GM23248 (cell line): ENCODE measurements around the gene EBF3.

Source experiments
- EZH2 ChIP-seq: fragments of 200-600 bp; sonication (generic); IDR thresholded peaks from 2 replicates; pipeline ENCODE4 v1.6.1; 2018; ENCODE audit warnings: antibody characterized with exemption, mild to moderate bottlenecking; ENCODE audit not compliant: insufficient read depth, poor library complexity, severe bottlenecking
- EZH2phosphoT487 ChIP-seq: fragments of 200-600 bp; sonication (generic); IDR thresholded peaks from 2 replicates; pipeline ENCODE4 v1.6.1; 2018; ENCODE audit warnings: antibody characterized with exemption, moderate library complexity, mild to moderate bottlenecking, low read depth; ENCODE audit not compliant: insufficient read depth

- no peak for TF ChIP-seq EZH2phosphoT487
- TF ChIP-seq EZH2, result no peak
Observed at GRCh38 chr10:129936923-129937300, 27.2 kb downstream of the EBF3 start.
